ENCODE results near the gene CDCA5.

- TF ChIP-seq, protein P1, sequence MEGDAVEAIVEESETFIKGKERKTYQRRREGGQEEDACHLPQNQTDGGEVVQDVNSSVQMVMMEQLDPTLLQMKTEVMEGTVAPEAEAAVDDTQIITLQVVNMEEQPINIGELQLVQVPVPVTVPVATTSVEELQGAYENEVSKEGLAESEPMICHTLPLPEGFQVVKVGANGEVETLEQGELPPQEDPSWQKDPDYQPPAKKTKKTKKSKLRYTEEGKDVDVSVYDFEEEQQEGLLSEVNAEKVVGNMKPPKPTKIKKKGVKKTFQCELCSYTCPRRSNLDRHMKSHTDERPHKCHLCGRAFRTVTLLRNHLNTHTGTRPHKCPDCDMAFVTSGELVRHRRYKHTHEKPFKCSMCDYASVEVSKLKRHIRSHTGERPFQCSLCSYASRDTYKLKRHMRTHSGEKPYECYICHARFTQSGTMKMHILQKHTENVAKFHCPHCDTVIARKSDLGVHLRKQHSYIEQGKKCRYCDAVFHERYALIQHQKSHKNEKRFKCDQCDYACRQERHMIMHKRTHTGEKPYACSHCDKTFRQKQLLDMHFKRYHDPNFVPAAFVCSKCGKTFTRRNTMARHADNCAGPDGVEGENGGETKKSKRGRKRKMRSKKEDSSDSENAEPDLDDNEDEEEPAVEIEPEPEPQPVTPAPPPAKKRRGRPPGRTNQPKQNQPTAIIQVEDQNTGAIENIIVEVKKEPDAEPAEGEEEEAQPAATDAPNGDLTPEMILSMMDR (conservative IDR thresholded peaks at IDR 0.05; ENCODE audit: low read depth, low read length): no peak
- TF ChIP-seq RCOR1 (IDR thresholded peaks at IDR 0.05; ENCODE audit: insufficient replicate concordance, low read length) (no peak), POLR2A (IDR thresholded peaks at IDR 0.05; ENCODE audit: low read depth, low read length) (no peak), FOS (IDR thresholded peaks at IDR 0.05; ENCODE audit: low read depth, low read length) (no peak), NFE2L2 (IDR thresholded peaks at IDR 0.05; ENCODE audit: low read depth, low read length) (no peak), BHLHE40 (IDR thresholded peaks at IDR 0.05; ENCODE audit: low read depth, low read length) (no peak), MXI1 (IDR thresholded peaks at IDR 0.05; ENCODE audit: borderline replicate concordance, low read depth, low read length) (no peak)
- TF ChIP-seq, protein P2, sequence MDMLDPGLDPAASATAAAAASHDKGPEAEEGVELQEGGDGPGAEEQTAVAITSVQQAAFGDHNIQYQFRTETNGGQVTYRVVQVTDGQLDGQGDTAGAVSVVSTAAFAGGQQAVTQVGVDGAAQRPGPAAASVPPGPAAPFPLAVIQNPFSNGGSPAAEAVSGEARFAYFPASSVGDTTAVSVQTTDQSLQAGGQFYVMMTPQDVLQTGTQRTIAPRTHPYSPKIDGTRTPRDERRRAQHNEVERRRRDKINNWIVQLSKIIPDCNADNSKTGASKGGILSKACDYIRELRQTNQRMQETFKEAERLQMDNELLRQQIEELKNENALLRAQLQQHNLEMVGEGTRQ (IDR thresholded peaks at IDR 0.05; ENCODE audit: low read depth, low read length): no peak
These were observed 5.0 kb downstream of the CDCA5 start for GRCh38 chr11:65078786-65079342.
